ENCODE measurements around the gene DIPK1B.

The DIPK1B gene

DNA sequence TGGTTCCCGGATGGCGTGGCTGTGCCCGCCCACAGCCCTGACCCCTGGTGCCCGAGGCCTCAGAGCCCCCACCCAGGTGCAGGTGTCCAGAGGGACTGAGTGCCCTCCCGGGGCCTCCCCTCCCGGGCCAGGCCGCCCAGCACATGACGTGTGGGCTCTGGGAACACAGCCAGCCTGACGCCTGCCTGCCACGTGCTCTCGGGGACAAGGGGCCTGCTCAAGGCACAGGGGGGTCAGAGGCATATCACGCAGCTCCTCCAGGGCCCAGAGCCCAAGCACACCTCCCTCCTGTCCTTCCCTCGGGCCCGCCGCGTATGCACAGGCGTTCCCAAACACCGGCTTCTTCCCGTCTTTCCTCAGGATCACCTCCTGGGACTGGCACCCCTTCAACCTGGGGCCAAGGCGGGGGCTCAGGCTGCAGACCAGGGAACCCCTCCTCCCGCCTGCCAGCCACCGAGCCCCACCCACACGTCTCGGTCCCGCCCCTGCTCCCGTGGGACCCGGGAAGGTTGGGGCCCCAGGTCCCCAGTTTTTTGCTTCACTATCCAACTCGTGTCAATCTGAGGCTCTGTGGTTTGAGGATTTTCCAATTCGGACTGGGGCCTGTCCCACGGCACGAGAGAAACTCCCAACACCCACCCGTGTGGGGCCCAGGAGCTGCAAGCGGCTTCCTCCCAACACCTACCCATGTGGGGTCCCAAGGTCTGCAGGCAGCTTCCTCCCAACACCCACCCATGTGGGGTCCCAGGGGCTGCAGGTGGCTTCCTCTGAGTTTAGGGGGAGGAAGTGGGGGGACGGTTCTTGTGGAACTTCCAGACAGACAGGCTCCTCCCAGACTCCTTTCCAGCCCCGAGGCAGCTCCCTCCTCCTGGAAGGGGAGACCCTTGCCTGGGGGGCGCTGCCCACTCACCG, 28.9 kb downstream of the DIPK1B start:
- no peak for DNase-seq

DNA sequence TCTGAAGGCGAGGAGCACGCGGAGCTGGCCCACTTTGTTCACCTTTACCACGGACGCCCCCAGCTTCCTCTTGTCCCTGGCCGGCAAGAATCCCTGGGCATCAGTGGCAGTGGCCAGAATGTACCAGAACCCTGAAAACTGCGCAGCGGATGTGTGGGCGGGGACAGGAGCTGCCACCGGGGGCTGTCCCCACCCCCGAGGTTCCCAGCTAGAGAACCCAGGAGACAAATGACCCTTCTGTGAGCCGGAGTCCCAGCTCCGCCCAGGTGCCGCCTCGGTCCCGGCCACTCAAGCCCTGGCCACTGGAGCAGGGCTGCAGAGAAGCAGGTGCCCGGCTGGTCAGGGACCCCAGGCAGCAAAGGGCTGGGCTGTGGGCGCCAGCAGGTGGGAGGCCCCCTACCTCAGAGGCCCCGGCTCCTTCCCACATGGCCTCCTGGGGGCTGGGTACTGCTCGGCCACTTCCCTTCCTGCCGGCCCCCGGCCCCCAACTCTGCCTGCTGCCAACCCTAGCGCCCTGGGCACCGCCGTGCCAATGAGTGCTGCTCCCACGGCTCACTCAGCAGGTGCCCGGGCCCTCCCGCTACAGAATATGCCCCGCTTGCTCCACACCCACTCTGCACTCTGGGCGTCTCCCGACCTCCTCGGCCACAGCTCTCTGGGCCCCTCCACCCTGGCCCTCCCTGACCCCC, 29.7 kb downstream of the DIPK1B start:
- DNase-seq = no peak

DNA sequence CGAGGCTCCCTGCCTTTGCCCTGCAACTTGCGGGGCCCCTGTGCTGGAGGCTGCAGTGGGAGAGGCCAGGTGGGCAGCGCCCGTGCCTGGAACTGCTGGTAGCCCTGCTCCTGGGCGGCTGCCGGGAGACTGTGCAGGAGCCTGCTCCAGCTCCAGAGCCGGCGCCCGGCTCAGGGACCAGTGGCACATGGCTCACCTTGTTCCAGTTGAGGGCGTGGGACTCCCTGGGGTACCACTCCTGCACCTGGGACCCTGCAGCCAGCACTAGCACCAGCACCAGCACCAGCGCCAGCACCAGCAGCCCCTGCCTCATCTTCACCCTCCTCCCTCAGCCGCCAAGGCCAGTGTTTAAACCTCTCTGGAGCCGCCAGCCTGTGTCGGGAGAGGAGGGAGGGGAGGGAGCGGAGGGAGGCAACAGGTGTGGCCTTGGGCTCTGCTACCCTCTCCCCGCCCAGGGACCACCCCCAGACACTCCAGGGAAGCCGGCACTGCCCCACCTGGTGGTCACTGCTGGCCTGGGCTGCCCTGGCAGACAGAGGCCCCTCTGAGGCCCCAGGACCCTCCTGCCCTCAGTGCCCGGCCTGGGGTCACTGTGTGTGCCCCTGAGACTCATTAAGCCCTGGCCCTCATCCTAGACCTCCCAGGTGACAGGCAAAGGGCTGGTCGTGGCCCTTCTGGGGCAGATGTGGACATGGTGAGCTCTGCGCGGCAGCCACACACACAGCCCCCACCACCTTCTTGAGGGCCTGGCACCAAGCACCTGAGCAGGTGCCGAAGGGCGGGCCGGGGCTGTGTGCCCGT, 30.4 kb downstream of the DIPK1B start, which contains the start of gene LCN10:
Gene LCN10, minus strand, starts transcription at position 350 of the 801 bp plus-strand sequence. Its CDS starts 37 bp downstream, at position 313.
- DNase-seq = no peak

DNA sequence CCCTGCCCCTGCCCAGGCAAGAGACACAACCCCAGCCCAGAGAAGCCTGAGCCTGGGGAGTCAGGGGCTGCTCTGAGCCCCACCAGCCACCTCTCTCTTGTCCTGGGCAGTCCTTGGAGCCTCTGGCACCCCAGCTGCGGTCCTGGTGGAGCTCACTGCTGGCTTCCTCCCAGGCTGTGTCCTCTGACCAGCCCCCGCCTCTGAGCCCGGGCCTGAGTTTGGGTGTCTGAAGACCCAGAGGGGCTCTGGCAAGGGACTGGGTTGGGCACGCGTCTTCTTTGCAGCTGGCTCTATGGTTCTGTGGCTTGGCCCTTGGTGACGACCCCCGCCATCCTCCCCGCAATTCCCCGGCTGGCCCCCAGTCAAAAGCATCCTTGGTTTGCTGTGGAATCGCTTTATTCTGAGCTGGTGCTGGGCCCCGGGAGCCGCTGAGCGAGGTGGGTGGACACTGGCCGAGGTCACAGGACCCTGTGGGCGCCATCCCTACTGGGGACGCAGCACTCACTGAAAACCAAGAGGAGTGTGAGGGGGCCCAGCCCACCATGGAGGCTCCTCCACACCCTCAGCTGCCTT, 31.4 kb downstream of the DIPK1B start:
- no peak for DNase-seq

DNA sequence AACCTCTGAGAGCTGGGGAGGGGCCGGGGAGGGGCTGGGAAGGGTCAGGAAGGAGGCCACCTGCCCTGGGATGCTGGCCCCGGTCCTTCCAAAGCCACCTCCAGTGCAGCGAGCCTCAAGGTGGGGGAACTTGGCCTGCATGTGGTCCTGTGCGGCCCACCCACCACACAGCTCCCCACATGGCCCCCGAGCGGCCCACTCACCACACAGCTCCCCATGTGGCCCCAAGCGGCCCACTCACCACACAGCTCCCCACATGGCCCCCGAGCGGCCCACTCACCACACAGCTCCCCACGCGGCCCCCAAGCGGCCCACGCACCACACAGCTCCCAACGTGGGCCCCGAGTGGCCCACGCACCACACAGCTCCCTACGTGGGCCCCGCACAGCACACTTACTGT, 32.4 kb downstream of the DIPK1B start:
- DNase-seq = no peak

DNA sequence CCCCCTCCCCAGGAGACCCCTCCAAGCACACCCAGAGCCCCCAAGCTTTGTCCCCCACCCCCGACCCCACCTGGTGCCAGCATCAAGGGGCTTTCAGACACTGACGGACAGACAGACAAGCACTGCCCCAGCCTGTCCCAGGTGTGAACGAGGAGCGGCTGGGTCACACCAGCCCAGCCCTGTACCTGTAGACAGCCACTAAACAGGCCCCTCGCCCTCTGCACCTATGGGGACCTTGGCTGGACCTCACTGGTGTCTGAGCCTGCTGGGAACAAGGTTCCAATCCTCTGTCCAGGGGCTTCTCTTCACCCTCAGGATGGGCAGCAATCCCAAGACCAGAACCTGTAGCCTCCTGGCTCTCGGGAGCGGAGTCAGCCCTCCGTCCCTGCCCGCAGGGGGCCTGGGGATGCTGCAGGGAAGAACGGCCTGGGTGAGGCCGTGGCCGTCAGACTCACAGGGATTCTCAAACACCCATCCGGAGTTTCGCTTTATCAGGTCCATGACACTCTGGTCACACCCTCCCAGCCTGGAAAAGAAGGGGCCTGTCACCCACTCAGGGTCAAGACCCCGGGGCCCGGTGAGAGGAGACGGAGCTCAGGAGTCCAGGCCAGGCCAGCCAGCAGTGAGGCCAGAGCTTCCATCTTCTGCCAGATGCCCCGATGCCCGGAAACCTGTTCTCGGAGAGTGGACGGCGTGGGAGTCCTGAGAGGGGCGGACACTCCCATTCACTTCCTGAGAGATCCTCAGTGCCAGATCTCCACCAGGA, 33.2 kb downstream of the DIPK1B start:
- no peak for DNase-seq

DNA sequence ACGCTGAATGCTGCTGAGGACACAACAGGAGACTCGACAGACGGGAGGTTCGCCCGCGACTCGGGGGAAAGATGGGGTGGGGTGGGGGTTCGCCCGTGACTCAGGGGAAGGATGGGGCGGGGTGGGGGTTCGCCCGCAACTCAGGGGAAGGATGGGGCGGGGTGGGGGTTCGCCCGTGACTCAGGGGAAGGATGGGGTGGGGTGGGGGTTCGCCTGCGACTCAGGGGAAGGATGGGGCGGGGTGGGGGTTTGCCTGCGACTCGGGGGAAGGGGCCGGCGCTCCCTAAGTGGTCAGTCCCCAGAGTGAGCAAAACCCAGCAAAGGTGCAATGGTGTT, 33.8 kb downstream of the DIPK1B start:
- DNase-seq = no peak

DNA sequence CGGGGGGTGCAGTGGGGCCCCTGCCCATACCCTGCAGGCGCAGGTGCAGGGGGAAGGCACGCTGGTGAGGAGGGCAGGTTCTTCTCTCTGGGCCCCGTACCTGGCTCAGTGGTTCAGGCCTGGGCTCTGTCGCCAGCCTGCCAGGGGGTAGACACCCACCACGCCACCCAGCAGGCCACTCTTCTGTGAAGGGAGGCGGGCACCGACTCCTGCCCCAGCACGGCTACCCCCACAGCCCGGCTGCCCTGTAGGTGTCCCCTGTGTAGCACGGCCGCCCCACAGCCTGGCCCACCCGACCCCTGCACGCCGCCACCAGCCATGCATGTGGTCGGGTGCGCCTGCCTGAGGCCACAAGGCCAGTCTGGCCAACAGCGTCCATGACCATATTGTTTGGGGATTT, 34.2 kb downstream of the DIPK1B start:
- DNase-seq = no peak

DNA sequence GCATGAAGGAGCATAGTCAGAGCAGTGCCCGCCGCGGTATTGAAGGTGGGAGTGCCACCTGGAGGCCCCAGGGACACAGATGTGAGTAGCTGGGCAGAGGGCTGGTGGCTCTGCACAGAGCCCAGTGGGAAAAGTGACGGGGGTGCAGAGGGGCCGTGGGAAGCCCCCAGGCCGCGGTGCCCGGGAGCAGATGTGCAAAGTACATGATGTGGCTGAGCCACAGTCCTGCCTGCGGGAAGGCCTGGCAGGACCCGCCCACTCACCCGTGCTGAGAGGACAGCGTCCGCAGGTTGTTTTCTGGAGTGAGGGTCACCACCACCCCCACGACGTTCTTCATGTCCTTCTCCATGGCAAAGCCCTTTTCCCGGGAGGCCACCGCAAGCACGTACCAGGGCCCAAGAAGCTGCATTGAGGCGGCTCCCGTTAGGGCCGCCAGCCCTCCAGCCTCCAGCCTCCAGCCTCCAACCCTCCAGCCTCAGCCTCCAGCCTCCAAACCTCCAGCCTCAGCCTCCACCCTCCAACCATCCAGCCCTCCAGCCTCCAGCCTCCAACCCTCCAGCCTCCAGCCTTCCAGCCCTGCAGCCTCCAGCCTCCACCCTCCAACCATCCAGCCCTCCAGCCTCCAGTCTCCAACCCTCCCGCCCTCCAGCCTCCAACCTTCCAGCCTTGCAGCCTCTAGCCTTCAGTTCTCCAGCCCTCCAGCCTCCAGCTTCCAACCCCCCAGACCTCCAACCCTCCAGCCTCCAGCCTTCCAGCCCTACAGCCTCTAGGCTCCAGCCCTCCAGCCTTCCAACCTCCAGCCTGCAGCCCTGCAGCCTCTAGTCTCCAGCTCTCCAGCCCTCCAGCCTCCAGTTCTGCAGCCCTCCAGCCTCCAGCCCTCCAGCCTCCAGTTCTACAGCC, 35.0 kb downstream of the DIPK1B start:
- DNase-seq = no peak

DNA sequence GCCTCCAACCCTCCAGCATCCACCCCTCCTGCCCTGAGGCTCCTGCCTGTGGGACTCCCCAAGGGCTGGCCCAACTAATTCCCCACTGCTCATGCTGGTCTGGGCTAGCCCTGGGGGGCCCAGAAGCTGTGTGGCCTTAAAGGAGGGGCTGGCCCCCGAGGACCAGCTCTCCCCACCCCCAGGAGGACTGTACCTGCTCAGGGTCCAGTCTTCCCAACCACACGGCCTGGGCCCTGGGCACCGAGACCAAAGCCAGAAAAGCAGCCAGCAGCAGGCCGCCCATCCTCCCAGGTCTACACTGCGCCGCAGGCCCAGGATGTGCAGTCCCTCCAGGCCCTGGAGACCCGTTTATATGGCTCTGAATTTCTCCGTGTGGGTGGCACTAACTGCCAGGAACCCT, 35.8 kb downstream of the DIPK1B start, which contains the start of gene LCN6:
Gene LCN6, minus strand, starts transcription at position 325 of the 400 bp plus-strand sequence. Its CDS starts 42 bp downstream, at position 283.
- no peak for DNase-seq

DNA sequence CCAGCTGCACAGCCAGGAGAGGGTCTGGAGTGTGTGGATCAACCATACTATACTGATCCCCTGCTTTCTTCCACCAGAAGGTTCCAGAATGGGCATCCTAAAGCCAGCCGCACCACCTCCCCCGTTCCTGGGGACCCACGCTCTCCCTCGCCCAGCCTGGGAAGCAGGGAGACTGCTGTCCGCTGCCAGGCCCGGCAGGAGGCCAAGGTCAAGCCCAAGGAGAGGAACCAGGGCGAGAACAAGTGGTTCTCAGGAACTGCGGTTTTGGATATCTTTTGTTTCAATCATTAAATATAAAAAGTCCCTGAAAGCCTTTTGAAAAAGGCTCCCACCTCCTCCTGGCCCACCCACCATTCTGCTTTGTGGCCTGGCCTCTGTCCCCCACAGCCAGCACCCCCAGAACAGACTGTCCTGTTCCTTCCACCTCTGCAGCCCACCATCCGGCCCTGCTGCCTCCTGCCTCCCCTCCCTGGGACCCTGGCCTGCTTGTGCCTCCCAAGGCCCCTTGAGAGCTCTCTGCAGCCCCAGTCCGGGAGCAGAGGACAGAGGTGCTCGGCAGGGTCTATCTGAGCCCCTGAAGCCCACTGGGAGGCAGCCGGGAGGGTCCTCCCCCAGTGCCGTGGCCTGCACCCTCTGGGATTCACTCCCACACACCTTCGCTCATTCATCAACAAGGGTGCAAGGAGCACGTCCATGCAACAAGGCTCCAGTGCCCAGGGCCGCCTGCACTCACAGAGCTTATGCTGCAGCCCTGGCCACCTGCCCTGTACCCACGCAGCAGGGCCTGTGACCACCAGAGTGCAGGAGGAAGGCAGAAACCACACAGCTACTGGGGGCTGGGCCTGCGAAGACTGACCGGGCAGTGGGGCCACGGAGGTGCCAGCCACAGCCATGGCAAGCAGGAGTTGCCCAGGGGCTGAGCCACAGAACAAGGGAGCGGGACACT, 36.6 kb downstream of the DIPK1B start:
- DNase-seq = no peak

DNA sequence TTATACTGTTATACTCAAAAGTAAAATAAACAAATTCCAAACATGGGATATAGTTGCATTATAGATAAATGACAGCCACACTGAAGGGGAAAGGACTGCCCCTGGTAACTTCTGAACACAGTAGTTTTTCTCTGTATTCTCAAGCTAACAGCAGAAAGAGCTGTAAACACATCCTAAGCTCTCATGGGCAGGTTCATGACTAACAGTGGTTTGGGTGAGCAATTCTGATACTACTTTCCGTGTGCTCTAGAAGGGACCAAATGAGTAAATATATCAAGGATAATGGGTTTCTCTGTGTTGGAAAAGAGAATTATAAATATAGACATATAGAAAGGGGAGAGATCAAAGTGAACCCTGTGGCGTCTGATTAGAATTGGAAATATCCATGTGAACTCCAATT, 38.2 kb downstream of the DIPK1B start:
- DNase-seq = no peak

DNA sequence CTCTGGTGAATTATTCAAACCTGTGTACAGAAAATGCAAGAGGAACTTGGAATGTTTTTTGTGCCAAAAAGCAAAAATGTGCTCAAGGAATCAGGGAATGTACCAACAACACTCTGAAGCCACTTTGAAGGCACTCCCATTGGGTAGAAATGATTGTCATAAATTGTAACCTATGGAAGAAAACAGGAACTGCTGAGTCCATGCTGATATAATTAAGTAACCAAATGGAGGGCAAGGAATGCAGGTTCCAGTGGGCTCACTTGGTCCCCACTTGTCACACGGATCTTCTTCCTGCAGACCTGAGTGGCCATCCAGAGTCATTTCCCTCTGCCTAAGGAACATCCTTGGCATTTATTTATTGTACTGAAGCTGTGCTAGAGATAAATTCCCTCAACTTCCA, 38.9 kb downstream of the DIPK1B start:
- DNase-seq = no peak

DNA sequence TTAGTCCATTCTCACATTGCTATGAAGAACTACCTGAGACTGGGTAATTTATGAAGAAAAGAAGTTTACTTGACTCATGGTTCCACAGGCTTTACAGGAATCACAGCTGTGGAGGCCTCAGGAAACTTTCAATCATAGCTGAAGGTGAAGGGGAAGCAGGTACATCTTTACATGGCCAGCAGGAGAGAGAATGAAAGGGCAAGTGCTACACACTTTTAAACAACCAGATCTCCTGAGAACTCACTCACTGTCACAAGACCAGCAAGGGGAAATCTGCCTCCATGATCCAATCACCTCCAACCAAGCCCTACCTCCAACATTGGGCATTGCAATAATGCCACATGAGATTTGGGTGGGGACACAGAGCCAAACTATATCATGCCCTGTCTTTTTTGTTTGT, 39.4 kb downstream of the DIPK1B start:
- DNase-seq = no peak

DNA sequence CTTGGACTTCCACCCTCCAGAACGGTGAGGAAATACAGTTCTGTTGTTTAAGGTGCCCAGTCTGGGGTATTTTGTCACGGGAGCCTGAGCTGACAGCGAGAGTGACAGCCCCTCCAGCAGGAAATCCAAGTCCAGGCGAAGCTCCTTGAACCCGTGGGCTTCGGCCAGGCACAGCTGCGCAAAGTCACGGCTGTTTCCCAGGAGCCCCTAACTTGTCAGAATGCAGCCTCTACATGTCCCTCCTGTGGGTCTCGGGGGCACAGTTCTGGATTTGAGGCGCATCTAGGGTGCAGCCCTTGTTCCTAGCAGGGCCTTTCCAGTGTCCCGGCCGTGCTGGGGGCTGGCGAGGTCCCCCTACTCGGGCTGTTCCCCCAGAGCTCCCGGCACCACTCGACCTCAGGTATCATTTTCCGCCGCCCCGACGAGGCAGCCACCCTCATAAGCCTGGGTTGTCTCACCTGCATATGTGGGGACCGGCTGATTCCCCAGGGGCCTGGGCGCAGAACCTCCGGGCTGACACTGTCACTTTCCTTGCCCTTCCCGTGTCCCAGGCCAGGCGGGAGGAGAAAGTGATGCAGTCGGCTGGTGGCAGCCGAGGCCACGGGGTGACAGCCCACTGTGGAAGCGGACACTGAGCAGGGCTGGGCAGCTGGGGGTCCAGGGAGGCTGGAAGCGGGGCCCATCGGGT, 41.1 kb downstream of the DIPK1B start:
- DNase-seq = no peak

DNA sequence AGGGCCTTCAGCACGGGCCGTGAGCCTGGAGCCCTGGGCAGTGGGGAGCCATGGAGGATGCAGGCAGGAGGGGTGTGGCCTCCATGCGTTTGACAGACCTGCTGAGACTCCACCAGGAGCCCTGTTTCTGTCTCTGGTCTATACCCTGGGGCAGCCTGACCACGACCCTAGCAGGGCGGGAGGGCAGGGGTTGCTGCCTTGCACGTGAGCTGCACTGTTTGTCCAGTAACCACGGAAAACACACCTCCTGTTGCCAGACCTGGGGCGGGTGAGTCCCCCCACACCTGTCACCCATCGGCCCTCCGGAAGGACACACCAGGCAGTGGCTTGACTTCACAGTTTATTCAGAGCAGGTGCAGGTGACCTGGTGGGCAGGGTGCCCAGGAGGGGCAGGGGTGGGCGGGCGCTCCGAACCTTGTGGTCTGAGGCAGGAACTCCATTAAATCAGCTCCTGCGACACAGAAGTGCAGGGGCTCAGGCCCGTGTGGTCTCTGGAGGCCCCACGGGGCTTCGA, 41.7 kb downstream of the DIPK1B start:
- no peak for DNase-seq

DNA sequence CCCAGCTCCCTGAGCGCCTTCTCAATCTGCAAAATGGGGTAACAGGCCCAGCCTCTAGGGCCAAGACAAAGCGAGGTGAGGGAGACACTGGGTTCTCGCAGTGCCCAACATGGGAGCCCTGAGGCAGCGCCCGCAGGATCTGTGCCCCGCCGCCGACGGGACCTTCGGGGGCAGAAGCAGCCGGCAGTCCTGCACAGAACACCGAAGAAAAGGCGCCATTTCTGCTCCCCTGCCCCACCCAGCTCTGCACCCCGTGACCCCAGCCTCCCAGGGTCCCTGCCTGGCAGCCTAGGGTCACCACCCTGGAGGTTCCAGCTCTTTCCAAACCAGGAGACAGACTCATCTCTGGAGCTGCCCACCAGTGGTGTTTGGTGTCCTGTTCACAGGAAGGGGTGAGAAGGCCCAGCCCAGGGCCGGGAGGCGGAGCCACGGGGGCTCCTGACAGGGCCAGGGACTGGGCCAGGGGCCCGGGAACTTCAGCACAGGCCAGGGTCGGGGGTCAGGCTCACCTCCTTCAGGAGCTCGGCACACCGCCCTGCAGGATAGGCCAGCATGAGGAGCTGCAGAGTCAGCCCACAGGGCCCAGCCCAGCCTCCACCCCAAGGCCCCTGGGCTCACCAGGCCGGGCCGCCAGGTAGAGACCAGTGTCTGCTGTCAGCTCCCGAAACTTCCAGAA, 42.4 kb downstream of the DIPK1B start:
- DNase-seq = no peak

All from activated CD4-positive, alpha-beta T cell treated with anti-CD3 and anti-CD28 coated beads for 1 hour (primary cell).